A673 (cell line): Measurements from ENCODE around the gene TXNDC12.

Experiments
- EZH2 ChIP-seq: fragments of 200-600 bp; sonication (generic); IDR thresholded peaks from 2 replicates; pipeline ENCODE4 v1.6.1; 2017; ENCODE audit warnings: borderline replicate concordance, low read depth, mild to moderate bottlenecking, mixed read lengths, antibody characterized with exemption, low read length; ENCODE audit not compliant: poor library complexity, severe bottlenecking
- TF ChIP-seq, protein P1 (sequence below): fragments of 300-800, 200-600 bp; sonication (generic); conservative IDR thresholded peaks from 2 replicates; pipeline ENCODE4 v1.5.1; 2017; ENCODE audit warnings: low read depth, mild to moderate bottlenecking, antibody characterized with exemption, low read length, moderate library complexity, mixed read lengths

DNA sequence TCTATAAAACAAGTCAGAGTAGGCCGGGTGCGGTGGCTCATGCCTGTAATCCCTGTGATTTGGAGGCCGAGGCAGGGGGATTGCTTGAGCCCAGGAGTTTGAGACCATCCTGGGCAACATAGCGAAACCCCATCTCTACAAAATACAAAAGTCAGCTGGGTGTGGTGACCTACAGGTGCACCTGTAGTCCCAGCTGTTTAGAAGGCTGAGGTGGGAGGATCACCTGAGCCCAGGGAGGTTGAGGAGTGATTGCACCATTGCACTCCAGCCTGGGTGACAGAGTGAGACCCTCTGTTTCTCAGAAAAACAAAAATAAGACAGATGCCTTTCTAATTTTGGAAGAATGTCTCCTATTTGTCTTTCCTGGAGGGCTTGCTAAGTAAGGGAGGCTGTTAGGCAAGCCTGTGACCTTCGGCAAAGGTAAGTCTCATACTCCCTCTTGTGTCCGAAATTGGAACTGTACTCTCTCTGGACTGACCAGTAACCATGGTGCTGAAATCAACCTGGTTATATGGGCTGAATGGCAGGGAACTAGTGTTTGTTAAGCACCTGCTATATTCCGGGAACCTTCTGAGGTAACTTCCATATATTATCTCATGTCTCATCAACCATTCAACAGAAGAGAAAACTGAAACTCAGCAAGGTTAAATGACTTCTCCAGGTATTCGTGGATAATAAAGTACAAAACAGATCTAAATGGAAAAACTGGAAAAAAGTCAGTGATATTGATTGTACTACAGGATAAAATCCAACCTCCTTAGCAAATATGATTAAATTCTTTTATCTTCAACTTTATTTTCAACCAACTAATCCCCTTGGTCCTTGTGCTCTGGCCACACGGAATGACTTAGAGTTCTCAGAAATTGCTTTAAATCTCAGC, 52.7 kb downstream of the TXNDC12 start:
- TF ChIP-seq, protein P1, sequence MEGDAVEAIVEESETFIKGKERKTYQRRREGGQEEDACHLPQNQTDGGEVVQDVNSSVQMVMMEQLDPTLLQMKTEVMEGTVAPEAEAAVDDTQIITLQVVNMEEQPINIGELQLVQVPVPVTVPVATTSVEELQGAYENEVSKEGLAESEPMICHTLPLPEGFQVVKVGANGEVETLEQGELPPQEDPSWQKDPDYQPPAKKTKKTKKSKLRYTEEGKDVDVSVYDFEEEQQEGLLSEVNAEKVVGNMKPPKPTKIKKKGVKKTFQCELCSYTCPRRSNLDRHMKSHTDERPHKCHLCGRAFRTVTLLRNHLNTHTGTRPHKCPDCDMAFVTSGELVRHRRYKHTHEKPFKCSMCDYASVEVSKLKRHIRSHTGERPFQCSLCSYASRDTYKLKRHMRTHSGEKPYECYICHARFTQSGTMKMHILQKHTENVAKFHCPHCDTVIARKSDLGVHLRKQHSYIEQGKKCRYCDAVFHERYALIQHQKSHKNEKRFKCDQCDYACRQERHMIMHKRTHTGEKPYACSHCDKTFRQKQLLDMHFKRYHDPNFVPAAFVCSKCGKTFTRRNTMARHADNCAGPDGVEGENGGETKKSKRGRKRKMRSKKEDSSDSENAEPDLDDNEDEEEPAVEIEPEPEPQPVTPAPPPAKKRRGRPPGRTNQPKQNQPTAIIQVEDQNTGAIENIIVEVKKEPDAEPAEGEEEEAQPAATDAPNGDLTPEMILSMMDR = peak; percentile 91
- no peak for TF ChIP-seq EZH2
